Measurements from ENCODE around the gene VWA7.

DNA sequence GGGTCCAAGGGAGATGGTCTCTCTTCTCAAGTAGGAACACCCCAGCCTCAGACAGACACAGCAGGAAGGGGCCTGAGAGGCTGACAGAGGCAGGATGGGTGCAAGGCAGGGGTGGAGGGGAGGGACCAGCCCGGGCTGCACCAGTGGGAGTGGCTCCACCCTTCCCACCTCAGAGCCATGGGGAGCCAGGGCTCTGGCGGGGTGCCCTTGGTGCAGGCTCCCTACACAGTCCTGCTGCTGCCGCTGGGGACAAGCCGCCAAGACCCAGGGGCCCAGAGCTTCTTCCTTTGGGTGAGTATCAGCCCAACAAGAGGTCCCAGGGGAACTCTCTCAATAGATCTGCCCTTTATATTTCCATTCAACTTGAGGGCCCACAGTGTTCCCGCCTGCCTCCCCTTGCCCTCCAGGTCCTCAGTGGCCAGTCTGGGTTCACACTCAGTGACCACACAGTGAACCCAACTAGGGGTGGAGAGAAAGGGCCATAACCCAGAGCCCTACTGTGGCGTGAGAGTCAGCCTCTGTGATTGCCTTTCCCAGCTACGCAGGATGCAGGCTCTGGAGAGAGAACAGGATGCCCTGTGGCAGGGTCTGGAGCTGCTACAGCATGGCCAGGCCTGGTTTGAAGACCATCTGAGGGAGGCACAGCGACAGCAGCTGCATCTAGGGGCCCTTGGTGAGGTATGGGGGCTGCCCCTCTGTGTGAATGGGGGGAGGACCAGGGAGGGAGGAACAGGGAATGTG, 14.1 kb downstream of the VWA7 start:
- TF ChIP-seq, protein P1, sequence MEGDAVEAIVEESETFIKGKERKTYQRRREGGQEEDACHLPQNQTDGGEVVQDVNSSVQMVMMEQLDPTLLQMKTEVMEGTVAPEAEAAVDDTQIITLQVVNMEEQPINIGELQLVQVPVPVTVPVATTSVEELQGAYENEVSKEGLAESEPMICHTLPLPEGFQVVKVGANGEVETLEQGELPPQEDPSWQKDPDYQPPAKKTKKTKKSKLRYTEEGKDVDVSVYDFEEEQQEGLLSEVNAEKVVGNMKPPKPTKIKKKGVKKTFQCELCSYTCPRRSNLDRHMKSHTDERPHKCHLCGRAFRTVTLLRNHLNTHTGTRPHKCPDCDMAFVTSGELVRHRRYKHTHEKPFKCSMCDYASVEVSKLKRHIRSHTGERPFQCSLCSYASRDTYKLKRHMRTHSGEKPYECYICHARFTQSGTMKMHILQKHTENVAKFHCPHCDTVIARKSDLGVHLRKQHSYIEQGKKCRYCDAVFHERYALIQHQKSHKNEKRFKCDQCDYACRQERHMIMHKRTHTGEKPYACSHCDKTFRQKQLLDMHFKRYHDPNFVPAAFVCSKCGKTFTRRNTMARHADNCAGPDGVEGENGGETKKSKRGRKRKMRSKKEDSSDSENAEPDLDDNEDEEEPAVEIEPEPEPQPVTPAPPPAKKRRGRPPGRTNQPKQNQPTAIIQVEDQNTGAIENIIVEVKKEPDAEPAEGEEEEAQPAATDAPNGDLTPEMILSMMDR (conservative IDR thresholded peaks at IDR 0.05) = no peak
- no peak for TF ChIP-seq ZFX (IDR thresholded peaks at IDR 0.05)
